CD14-positive monocyte (primary cell): ENCODE measurements around the gene VCAN. TPM values are rescaled to one million over a fixed set of nuclear protein-coding genes. Genes with fewer than 3 reads are reported as not detected.

Experiments
- DNase-seq, 3 donors: peaks; one replicate each; pipeline ENCODE4 v3.0.0-alpha.2; 2011 to 2022
- H2AFZ ChIP-seq: 2 replicates; pipeline ENCODE4 v1.6.0; 2012; ENCODE audit warnings: mild to moderate bottlenecking, low read depth, low read length, inconsistent platforms; ENCODE audit not compliant: insufficient read depth, poor library complexity, severe bottlenecking
- H3K27ac ChIP-seq, 2 donors: 1 replicate in 1 of 2; 2 replicates in 1 of 2; pipeline ENCODE4 v1.5.1; 2012 to 2013; ENCODE audit warnings: low read length in 2 of 2, control low read depth in 1 of 2, inconsistent platforms in 1 of 2, low read depth in 1 of 2, mild to moderate bottlenecking in 1 of 2
- H3K27me3 ChIP-seq, 2 donors: one replicate each; pipeline versions ENCODE4 v1.6.0 to v1.6.1; 2011 to 2013; ENCODE audit warnings: low read length in 2 of 2; ENCODE audit not compliant: control insufficient read depth in 2 of 2, insufficient read depth in 2 of 2
- H3K36me3 ChIP-seq, 2 donors: replicated peaks in 1 of 2; 1 replicate in 1 of 2; 2 replicates in 1 of 2; pipeline versions ENCODE4 v1.5.1 to v1.6.1; 2012 to 2013; ENCODE audit warnings: low read length in 2 of 2, control low read depth in 1 of 2, inconsistent platforms in 1 of 2, mild to moderate bottlenecking in 1 of 2; ENCODE audit not compliant: insufficient read depth in 2 of 2, control insufficient read depth in 1 of 2
- H3K4me1 ChIP-seq, 2 donors: 1 replicate in 1 of 2; 2 replicates in 1 of 2; pipeline versions ENCODE4 v1.5.1 to v1.6.1; 2012 to 2013; ENCODE audit warnings: low read length in 2 of 2, control low read depth in 1 of 2, inconsistent platforms in 1 of 2, mild to moderate bottlenecking in 1 of 2, moderate library complexity in 1 of 2; ENCODE audit not compliant: insufficient read depth in 2 of 2, control insufficient read depth in 1 of 2
- H3K4me2 ChIP-seq: replicated peaks from 2 replicates; pipeline ENCODE3; 2012; ENCODE audit warnings: low read length, moderate library complexity, mild to moderate bottlenecking; ENCODE audit not compliant: poor library complexity, severe bottlenecking; ENCODE audit errors: extremely low read depth
- H3K4me3 ChIP-seq, 3 experiments: fragments of 200-600 bp in 1 of 3; sonication (generic) in 1 of 3; replicated peaks in 1 of 3; 1 replicate in 2 of 3; 2 replicates in 1 of 3; pipeline ENCODE4 v1.5.1; 2011 to 2013; ENCODE audit warnings: low read length in 3 of 3, mild to moderate bottlenecking in 3 of 3, control low read depth in 2 of 3, low read depth in 2 of 3, inconsistent platforms in 1 of 3, moderate library complexity in 1 of 3
- H3K79me2 ChIP-seq: 2 replicates; pipeline ENCODE4 v1.6.0; 2012; ENCODE audit warnings: mild to moderate bottlenecking, control low read depth, inconsistent platforms, low read length, moderate library complexity; ENCODE audit not compliant: insufficient read depth
- H3K9ac ChIP-seq: 2 replicates; pipeline ENCODE4 v1.6.0; 2017; ENCODE audit warnings: low read length, mild to moderate bottlenecking; ENCODE audit not compliant: insufficient read depth, poor library complexity, severe bottlenecking
- H3K9me3 ChIP-seq, 2 donors: replicated peaks in 1 of 2; 1 replicate in 1 of 2; 2 replicates in 1 of 2; pipeline versions ENCODE4 v1.5.1 to v1.6.1; 2012 to 2013; ENCODE audit warnings: low read length in 2 of 2, control low read depth in 1 of 2; ENCODE audit not compliant: control insufficient read depth in 1 of 2, insufficient read depth in 1 of 2
- H4K20me1 ChIP-seq: 2 replicates; pipeline ENCODE4 v1.6.0; 2012; ENCODE audit warnings: mild to moderate bottlenecking, low read length, control low read depth, moderate library complexity; ENCODE audit not compliant: insufficient read depth
- H3K27ac Mint-ChIP-seq, 7 donors: one replicate each; pipeline ENCODE4 v1.8.0; 2020; ENCODE audit warnings: mild to moderate bottlenecking in 7 of 7, mixed read lengths in 7 of 7, moderate library complexity in 6 of 7, inconsistent platforms in 2 of 7
- H3K27me3 Mint-ChIP-seq, 3 donors: one replicate each; pipeline ENCODE4 v1.8.0; 2021 to 2022; ENCODE audit warnings: low read depth in 3 of 3, mild to moderate bottlenecking in 3 of 3, mixed read lengths in 3 of 3, moderate library complexity in 3 of 3, inconsistent platforms in 1 of 3
- H3K36me3 Mint-ChIP-seq, 2 donors: one replicate each; pipeline ENCODE4 v1.8.0; 2020; ENCODE audit warnings: mixed read lengths in 2 of 2, inconsistent platforms in 1 of 2, mild to moderate bottlenecking in 1 of 2
- H3K4me1 Mint-ChIP-seq: one replicate; pipeline ENCODE4 v1.8.0; 2020; ENCODE audit warnings: mild to moderate bottlenecking, mixed read lengths
- H3K4me3 Mint-ChIP-seq, 2 donors: one replicate each; pipeline ENCODE4 v1.8.0; 2020; ENCODE audit warnings: mild to moderate bottlenecking in 2 of 2, mixed read lengths in 2 of 2, moderate library complexity in 1 of 2
- H3K9me3 Mint-ChIP-seq, 7 donors: one replicate each; pipeline ENCODE4 v1.8.0; 2020 to 2022; ENCODE audit warnings: mixed read lengths in 7 of 7, mild to moderate bottlenecking in 6 of 7, moderate library complexity in 6 of 7, inconsistent platforms in 2 of 7
- WGBS: methylation state at CpG from one replicate; pipeline ENCODE4 v1.1.5; 2013; ENCODE audit warnings: missing lambda C conversion rate; ENCODE audit not compliant: insufficient coverage; 5-methylcytosine and 5-hydroxymethylcytosine counted together
- intact Hi-C, 2 donors: fragments of 100-400 bp; cut with micrococcal nuclease; formaldehyde crosslinking; loops; one replicate each; pipeline versions ENCODE4 v1.15.0 to v1.15.1; 2023
- polyA plus RNA-seq, 3 donors: library from polyadenylated mRNA; depleted of rRNA in 1 of 3; unstranded in 2 of 3; stranded (reverse) in 1 of 3; fragments of 300-500 nt in 2 of 3; fragments of >200 nt in 1 of 3; fragmentation: Illumina TruSeq in 2 of 3; gene quantifications; 1 replicate in 2 of 3; 2 replicates in 1 of 3; pipeline ENCODE4 v1.2.3, GENCODE V29; 2012 to 2021
- TF ChIP-seq, protein P1 (sequence below): fragments of 200-600 bp; IDR thresholded peaks from one replicate; pipeline ENCODE4 v1.8.0; 2022; ENCODE audit warnings: antibody characterized with exemption, mild to moderate bottlenecking

Gene VCAN
- polyA plus RNA-seq, 3 donors, result 417 to 844 (median 630) TPM

GRCh38 chr5:83589786-83590185, 118.2 kb downstream of the VCAN start:
- H2AFZ ChIP-seq, result no peak overlapping the region
- H3K27ac Mint-ChIP-seq, result no peak overlapping the region
- H3K79me2 ChIP-seq, result no peaks in the 10 kb centered on the region
- intact Hi-C loops, result no loop called here
- TF ChIP-seq, protein P1, sequence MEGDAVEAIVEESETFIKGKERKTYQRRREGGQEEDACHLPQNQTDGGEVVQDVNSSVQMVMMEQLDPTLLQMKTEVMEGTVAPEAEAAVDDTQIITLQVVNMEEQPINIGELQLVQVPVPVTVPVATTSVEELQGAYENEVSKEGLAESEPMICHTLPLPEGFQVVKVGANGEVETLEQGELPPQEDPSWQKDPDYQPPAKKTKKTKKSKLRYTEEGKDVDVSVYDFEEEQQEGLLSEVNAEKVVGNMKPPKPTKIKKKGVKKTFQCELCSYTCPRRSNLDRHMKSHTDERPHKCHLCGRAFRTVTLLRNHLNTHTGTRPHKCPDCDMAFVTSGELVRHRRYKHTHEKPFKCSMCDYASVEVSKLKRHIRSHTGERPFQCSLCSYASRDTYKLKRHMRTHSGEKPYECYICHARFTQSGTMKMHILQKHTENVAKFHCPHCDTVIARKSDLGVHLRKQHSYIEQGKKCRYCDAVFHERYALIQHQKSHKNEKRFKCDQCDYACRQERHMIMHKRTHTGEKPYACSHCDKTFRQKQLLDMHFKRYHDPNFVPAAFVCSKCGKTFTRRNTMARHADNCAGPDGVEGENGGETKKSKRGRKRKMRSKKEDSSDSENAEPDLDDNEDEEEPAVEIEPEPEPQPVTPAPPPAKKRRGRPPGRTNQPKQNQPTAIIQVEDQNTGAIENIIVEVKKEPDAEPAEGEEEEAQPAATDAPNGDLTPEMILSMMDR, result no peak
- peaks cover 0 to 3% (median 2%) of the 10 kb centered on the region in 3 donors for H3K27me3 Mint-ChIP-seq
- no peaks in the 10 kb centered on the region for H3K9me3 Mint-ChIP-seq
- peaks cover 38% of the 10 kb centered on the region for H4K20me1 ChIP-seq
- DNase-seq, result no peak
- WGBS, result no CpG with 5 or more reads among the region's 1 CpG
- no peaks in the 10 kb centered on the region for H3K9me3 ChIP-seq
- H3K4me2 ChIP-seq, result no peak overlapping the region
- no peaks in the 10 kb centered on the region for H3K4me1 ChIP-seq
- H3K36me3 ChIP-seq, result no peaks in the 10 kb centered on the region
- no peaks in the 10 kb centered on the region for H3K36me3 Mint-ChIP-seq
- no peaks in the 10 kb centered on the region for H3K27me3 ChIP-seq
- no peak overlapping the region for H3K9ac ChIP-seq
- H3K4me3 Mint-ChIP-seq, result no peak overlapping the region
- H3K4me3 ChIP-seq, result no peak overlapping the region
- no peak overlapping the region for H3K27ac ChIP-seq
- no peaks in the 10 kb centered on the region for H3K4me1 Mint-ChIP-seq

DNA sequence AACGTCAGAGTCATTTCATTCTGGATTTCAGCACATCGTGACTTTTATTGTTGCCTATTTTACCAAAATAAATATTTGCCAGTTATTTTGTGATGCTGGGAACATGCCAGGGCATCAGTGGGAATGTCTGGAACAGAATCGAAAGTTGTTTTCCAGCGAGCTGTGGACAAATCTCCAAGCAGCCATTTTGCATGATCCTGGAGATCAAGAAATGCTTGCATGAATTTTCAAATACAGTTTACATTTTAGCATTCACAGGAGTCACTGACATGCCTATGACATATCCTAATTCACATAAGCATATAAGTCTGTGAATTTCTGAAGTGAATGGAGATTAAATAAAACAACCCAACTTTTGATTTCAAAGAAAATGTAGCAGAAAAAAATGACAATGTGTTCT, 119.4 kb downstream of the VCAN start:
- intact Hi-C loops, result no loop called here
- Mint-ChIP-seq H3K4me1 (no peaks in the 10 kb centered on the region), H3K36me3 (no peaks in the 10 kb centered on the region), H3K4me3 (no peak overlapping the region), H3K9me3 (no peaks in the 10 kb centered on the region), H3K27me3 (peaks cover 0 to 3% (median 2%) of the 10 kb centered on the region in 3 donors), H3K27ac (no peak overlapping the region)
- DNase-seq, result no peak
- Histone ChIP-seq H3K36me3 (no peaks in the 10 kb centered on the region), H3K4me1 (no peaks in the 10 kb centered on the region), H4K20me1 (peaks cover 26% of the 10 kb centered on the region), H3K9ac (no peak overlapping the region), H3K4me3 (no peak overlapping the region), H3K9me3 (no peaks in the 10 kb centered on the region), H3K27me3 (no peaks in the 10 kb centered on the region), H2AFZ (no peak overlapping the region), H3K79me2 (no peaks in the 10 kb centered on the region), H3K4me2 (no peak overlapping the region), H3K27ac (no peak overlapping the region)
- TF ChIP-seq, protein P1, result no peak
- no CpG with 5 or more reads among the region's 4 CpGs for WGBS
